Measurements from ENCODE around the gene ATP2A3.

DNA sequence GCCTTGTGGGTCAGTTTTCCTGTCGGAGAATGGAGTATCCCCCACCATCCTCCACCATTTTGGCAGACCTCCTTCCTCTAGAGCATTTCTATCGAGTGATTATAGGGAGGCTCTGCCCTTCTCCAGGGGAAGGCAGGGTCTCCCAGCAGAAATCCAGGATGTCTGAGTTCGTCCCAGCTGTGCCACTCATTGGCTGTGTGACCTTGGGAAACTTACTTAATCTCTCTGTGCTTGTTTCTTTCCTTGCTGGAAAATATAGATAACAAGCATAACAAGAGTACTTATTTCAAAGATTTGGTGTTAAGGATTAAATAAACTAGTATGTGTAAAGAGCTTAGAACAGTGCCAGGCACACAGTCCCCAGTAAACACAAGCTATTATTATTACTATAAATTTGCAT lies 14.8 kb downstream of the ATP2A3 start:
- no peak for TF ChIP-seq GATA3 (IDR thresholded peaks at IDR 0.05; ENCODE audit: low read depth, low read length)
- no peak for TF ChIP-seq GATA2 (IDR thresholded peaks at IDR 0.05; ENCODE audit: low read depth, low read length)
